ENCODE data around the gene MVK.

GRCh38 chr12:109645194-109645593, 71.6 kb downstream of the MVK start:
- TF ChIP-seq CTCF (IDR thresholded peaks at IDR 0.05): no peak
- TF ChIP-seq POLR2A (IDR thresholded peaks at IDR 0.05): no peak

Data from body of pancreas (tissue), 4 donors.